Upper lobe of left lung (tissue), 6 donors: ENCODE data around the gene PFDN5. TPM values are rescaled to one million over a fixed set of nuclear protein-coding genes. Genes with fewer than 3 reads are reported as not detected.

Experiments used
- ATAC-seq, 2 donors: fragments of 200-7000 bp; cut with Tn5 transposase; one replicate each; pipeline ENCODE4 v1.9.1; 2022; ENCODE audit warnings: mild to moderate bottlenecking in 2 of 2, moderate library complexity in 2 of 2; ENCODE audit not compliant: low FRiP score in 2 of 2
- DNase-seq, 2 donors: peaks; one replicate each; pipeline ENCODE4 v3.0.0-alpha.2; 2019 to 2020
- H3K27ac ChIP-seq, 4 donors: fragments of 200-600 bp; sonication (generic); one replicate each; pipeline ENCODE4 v1.5.1; 2016 to 2019
- H3K27me3 ChIP-seq, 4 donors: fragments of 200-600 bp; sonication (generic); one replicate each; pipeline ENCODE4 v1.5.1; 2017 to 2019
- H3K36me3 ChIP-seq, 4 donors: fragments of 200-600 bp; sonication (generic); one replicate each; pipeline ENCODE4 v1.5.1; 2016 to 2019
- H3K4me1 ChIP-seq, 4 donors: fragments of 200-600 bp; sonication (generic); one replicate each; pipeline ENCODE4 v1.5.1; 2018 to 2019
- H3K4me3 ChIP-seq, 4 donors: fragments of 200-600 bp; sonication (generic); one replicate each; pipeline ENCODE4 v1.5.1; 2017 to 2019; ENCODE audit warnings: mild to moderate bottlenecking in 2 of 4, moderate library complexity in 1 of 4
- H3K9me3 ChIP-seq, 4 donors: fragments of 200-600 bp; sonication (generic); one replicate each; pipeline ENCODE4 v1.5.1; 2018 to 2019
- CTCF ChIP-seq, 6 experiments: fragments of 450-650 bp in 4 of 6; fragments of 200-600 bp in 2 of 6; sonication (generic) in 2 of 6; IDR thresholded peaks; one replicate each; pipeline ENCODE4 v1.5.1; 2016 to 2019; ENCODE audit warnings: antibody characterized with exemption in 6 of 6
- EP300 ChIP-seq, 4 donors: sonication (generic); formaldehyde crosslinking; IDR thresholded peaks; one replicate each; pipeline ENCODE4 v1.5.1; 2017; ENCODE audit warnings: antibody characterized with exemption in 4 of 4, control low read depth in 2 of 4
- POLR2A ChIP-seq, 4 donors: fragments of 450-650 bp; IDR thresholded peaks; one replicate each; pipeline ENCODE4 v1.5.1; 2016 to 2017; ENCODE audit warnings: antibody characterized with exemption in 4 of 4, mild to moderate bottlenecking in 2 of 4
- POLR2AphosphoS5 ChIP-seq, 2 donors: sonication (generic); formaldehyde crosslinking; IDR thresholded peaks; one replicate each; pipeline ENCODE4 v1.5.1; 2017; ENCODE audit warnings: antibody characterized with exemption in 2 of 2
- WGBS, 2 donors: methylation state at CpG; one replicate each; pipeline ENCODE4 v1.1.5; 2017 to 2018; 5-methylcytosine and 5-hydroxymethylcytosine counted together
- total RNA-seq, 6 donors: library from RNA; depleted of rRNA in 4 of 6; stranded (reverse); fragments of >200 nt in 4 of 6; gene quantifications; one replicate each; pipeline versions ENCODE4 v1.1.0 to v1.2.1, GENCODE V29; 2016 to 2021
- donor health status: DM: no; HTN: no; CAD: no; lungs with moderate emphysema.
- donor health status: DM: no; HTN: yes; CAD: no; lungs with severe emphysema.

Gene PFDN5
- total RNA-seq, 6 donors from 2014 or later = 374 to 580 (median 445) TPM

GRCh38 chr12:53320352-53321195 is 25.2 kb downstream of the PFDN5 start:
- Histone ChIP-seq H3K36me3 (peaks cover 0 to 33% (median 17%) of the 10 kb centered on the region in 4 donors), H3K4me1 (peaks cover 23 to 37% (median 27%) of the 10 kb centered on the region in 4 donors), H3K27me3 (no peaks in the 10 kb centered on the region), H3K4me3 (peak overlapping the region; percentile 59 to 84 (median 73)), H3K9me3 (no peaks in the 10 kb centered on the region), H3K27ac (peak overlapping the region; percentile 83 to 95 (median 88))
- no peak for TF ChIP-seq CTCF (IDR thresholded peaks at IDR 0.05)
- TF ChIP-seq EP300 (IDR thresholded peaks at IDR 0.05) = no peak
- no peak for TF ChIP-seq POLR2A (IDR thresholded peaks at IDR 0.05)
- no peak for TF ChIP-seq POLR2AphosphoS5 (IDR thresholded peaks at IDR 0.05)
- ATAC-seq = no peak
- WGBS, 2 donors = 40 to 41% methylated on average over 10 of the region's 10 CpGs
- DNase-seq = no peak

GRCh38 chr12:53324113-53324778 is 28.9 kb downstream of the PFDN5 start:
- 24 to 30% methylated on average over 8 to 28 of the region's 28 CpGs for WGBS, 2 donors
- no peak for TF ChIP-seq CTCF (IDR thresholded peaks at IDR 0.05)
- no peak for TF ChIP-seq POLR2A (IDR thresholded peaks at IDR 0.05)
- TF ChIP-seq EP300 (IDR thresholded peaks at IDR 0.05) = no peak
- TF ChIP-seq POLR2AphosphoS5 (IDR thresholded peaks at IDR 0.05) = no peak
- peak; percentile 60 to 82 for DNase-seq
- Histone ChIP-seq H3K27me3 (no peaks in the 10 kb centered on the region), H3K9me3 (no peaks in the 10 kb centered on the region), H3K36me3 (peaks cover 0 to 1% (median 0%) of the 10 kb centered on the region in 4 donors), H3K4me3 (peak overlapping the region in 3 of 4 donors; percentile 66 to 92 (median 72)), H3K27ac (peak overlapping the region; percentile 87 to 96 (median 90)), H3K4me1 (peaks cover 30 to 43% (median 34%) of the 10 kb centered on the region in 4 donors)
- ATAC-seq = no peak

GRCh38 chr12:53324779-53325510 is 29.6 kb downstream of the PFDN5 start:
- 1% methylated on average over 33 of the region's 69 CpGs; no CpG with 5 or more reads in 1 of the 2 donors for WGBS, 2 donors
- no peaks in the 10 kb centered on the region for H3K9me3 ChIP-seq
- peak overlapping the region; percentile 87 to 96 (median 90) for H3K27ac ChIP-seq
- peaks cover 30 to 41% (median 34%) of the 10 kb centered on the region in 4 donors for H3K4me1 ChIP-seq
- no peaks in the 10 kb centered on the region for H3K36me3 ChIP-seq
- no peaks in the 10 kb centered on the region for H3K27me3 ChIP-seq
- H3K4me3 ChIP-seq = peak overlapping the region; percentile 61 to 92 (median 69)
- TF ChIP-seq POLR2AphosphoS5 (IDR thresholded peaks at IDR 0.05) (peak; percentile 6 to 76), CTCF (IDR thresholded peaks at IDR 0.05) (peak; percentile 66 to 95 (median 88)), EP300 (IDR thresholded peaks at IDR 0.05) (peak in 1 of 4 donors; percentile 11), POLR2A (IDR thresholded peaks at IDR 0.05) (peak in 3 of 4 donors; percentile 62 to 77 (median 72))
- DNase-seq (peak; percentile 96), ATAC-seq (peak; percentile 91 to 92)

- Histone ChIP-seq H3K27ac (peak overlapping the region; percentile 87 to 96 (median 90)), H3K4me3 (peak overlapping the region; percentile 61 to 92 (median 69)), H3K9me3 (no peaks in the 10 kb centered on the region), H3K36me3 (no peaks in the 10 kb centered on the region), H3K4me1 (peaks cover 27 to 35% (median 29%) of the 10 kb centered on the region in 4 donors), H3K27me3 (no peaks in the 10 kb centered on the region)
- ATAC-seq = peak in 1 of 2 donors; percentile 11
- DNase-seq = peak; percentile 51 to 91
- peak in 3 of 6 experiments; percentile 8 to 31 (median 17) for TF ChIP-seq CTCF (IDR thresholded peaks at IDR 0.05)
- peak in 1 of 4 donors; percentile 19 for TF ChIP-seq POLR2A (IDR thresholded peaks at IDR 0.05)
- TF ChIP-seq EP300 (IDR thresholded peaks at IDR 0.05) = no peak
- 0 to 1% methylated on average over 8 to 15 of the region's 50 CpGs for WGBS, 2 donors
These were observed 30.2 kb downstream of the PFDN5 start for GRCh38 chr12:53325511-53326061.
